ENCODE results near the gene GPATCH8. TPM values are rescaled to one million over a fixed set of nuclear protein-coding genes. Genes with fewer than 3 reads are reported as not detected.

The GPATCH8 gene
- total RNA-seq, 2 experiments from 2014 or later: 38.5 to 40.8 TPM

DNA sequence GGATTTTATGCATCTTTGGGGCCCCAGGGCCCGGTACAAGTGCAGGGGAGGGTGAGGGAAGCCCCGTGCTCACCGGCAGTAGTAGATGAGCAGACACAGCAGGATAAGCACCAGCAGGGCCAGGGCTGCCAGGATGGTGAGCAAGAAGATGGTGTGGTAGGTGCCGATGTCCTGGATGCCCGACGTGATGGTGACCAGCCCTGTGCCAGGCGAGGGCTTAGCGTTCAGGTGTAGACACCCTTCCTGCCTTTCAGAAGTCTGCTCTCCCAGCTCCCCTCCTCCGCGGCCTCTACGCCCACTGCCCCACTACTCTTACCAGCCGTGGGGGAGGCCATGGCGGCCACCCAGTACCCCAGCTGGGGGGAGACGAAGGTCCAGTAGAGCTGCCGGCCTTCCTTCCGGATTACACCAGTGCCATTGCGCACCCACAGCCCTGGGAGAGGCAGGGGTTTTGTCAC lies 147.5 kb downstream of the GPATCH8 start:
- intact Hi-C loops (cut with micrococcal nuclease): no loop called here
- POLR2A ChIA-PET: no interaction called here
- Mint-ChIP-seq H3K9me3 (no peaks in the 10 kb centered on the region), H3K27me3 (no peaks in the 10 kb centered on the region), H3K4me1 (ENCODE audit: low read depth) (peaks cover 7% of the 10 kb centered on the region), H3K27ac (no peak overlapping the region), H3K4me3 (no peak overlapping the region), H3K36me3 (peaks cover 10% of the 10 kb centered on the region)
- CTCF ChIA-PET: interaction anchor here (1.1 to 2.9 kb wide), 6 partner anchors 8 to 168 kb away, joined by 3 to 13 read pairs (median 4); partner anchors contain the start of genes FAM171A2 and GRN
- no peak for DNase-seq

DNA sequence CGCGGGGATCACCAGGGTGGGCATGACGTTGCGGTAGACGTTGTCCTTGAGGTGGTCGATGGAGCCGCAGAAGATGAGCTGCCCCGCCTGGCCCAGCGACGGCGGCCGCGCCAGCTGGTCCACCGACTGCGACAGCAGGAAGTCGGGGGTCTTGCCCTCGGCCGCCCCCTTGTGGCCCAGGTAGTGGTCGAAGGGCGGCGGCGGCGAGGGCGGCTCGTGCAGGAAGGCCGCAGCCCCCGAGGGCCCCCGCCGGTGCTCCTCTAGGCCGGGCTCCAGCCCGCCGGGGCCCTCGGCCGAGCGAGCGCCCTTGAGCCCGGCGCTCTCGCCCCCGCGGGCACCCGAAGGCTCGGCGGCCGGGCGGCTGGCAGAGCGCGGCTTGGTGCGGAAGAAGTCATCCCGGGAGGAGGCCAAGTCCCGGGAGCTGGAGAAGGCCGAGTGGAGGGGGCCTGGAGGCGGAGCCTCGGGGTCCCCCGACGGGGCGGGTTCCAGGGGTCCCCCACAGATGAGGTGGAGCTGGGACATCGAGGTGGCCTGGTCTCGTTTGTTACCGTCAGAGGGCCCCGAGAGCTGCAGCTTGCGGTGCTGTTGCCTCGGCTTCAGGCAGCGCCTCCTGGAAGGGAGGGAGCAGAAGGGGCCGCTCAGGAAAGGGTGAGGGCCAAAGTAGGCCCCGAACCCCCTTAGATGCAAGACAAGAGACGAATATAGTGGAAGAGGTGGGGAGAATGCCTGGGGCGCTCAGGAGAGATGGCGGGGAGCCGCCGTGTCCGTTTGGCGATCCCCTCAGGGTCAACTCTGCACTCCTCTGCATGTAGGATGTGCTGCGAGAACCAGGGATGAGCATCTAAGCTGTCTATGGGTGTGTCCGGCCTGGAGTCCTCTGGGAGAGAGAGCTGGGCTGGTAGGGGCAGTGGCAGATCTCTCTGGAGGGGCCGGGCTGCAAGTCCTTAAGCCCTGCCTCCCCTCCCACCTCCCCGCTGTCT lies 148.3 kb downstream of the GPATCH8 start:
- ChIA-PET POLR2A (interaction anchor here (1.0 kb wide), 1 partner anchor 10 kb away, joined by 3 read pairs; the partner anchor contains the start of gene GRN), CTCF (interaction anchor here (0.7 to 2.9 kb wide), 15 partner anchors 8 to 208 kb away, joined by 3 to 15 read pairs (median 5); partner anchors contain the start of genes FAM171A2 and GRN)
- Mint-ChIP-seq H3K27me3 (no peaks in the 10 kb centered on the region), H3K4me3 (peak overlapping the region; percentile 63), H3K4me1 (ENCODE audit: low read depth) (peaks cover 7% of the 10 kb centered on the region), H3K9me3 (no peaks in the 10 kb centered on the region), H3K27ac (no peak overlapping the region), H3K36me3 (peaks cover 11% of the 10 kb centered on the region)
- peak; percentile 61 for DNase-seq
- intact Hi-C loops (cut with micrococcal nuclease): no loop called here

DNA sequence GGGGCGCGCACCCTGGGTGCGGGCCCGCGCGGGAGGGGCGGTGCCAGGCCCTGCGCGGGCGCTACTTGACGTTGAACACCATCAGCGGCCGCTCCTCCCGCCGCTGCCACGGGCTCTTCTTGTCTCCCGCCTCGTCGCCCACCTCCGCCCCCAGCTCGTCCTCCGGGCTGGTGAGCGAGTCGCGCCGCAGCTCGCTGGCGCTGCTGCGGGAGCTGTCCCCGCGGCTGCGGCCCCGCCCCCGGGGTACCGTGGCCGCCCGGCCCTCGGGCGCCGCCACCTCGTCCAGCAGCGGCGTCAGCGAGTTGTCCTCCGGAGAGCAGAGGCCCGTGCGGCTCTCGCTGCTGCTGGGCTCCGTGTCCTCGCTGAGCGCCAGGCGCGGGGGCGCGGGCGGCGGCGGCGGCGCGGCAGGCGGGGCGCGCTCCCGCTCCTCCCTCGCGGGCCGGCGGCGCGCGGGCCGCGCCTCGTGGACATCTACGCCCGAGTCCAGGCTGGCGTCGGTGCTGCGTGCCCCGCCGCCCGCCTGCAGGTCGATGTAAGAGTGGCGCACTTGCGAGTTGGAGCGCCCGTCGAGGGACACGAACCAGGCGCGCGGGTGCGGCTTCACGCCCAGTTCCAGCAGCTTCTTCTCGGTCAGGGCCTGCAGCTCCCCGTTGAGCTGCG lies 149.4 kb downstream of the GPATCH8 start:
- CTCF ChIA-PET: interaction anchor here (0.5 to 2.9 kb wide), 17 partner anchors 8 to 207 kb away, joined by 3 to 15 read pairs (median 5); partner anchors contain the start of genes FAM171A2 and GRN
- Mint-ChIP-seq H3K27me3 (no peaks in the 10 kb centered on the region), H3K36me3 (peaks cover 11% of the 10 kb centered on the region), H3K4me3 (peak overlapping the region; percentile 37), H3K4me1 (ENCODE audit: low read depth) (peaks cover 4% of the 10 kb centered on the region), H3K9me3 (no peaks in the 10 kb centered on the region), H3K27ac (no peak overlapping the region)
- POLR2A ChIA-PET: interaction anchor here (1.0 kb wide), 1 partner anchor 132 kb away, joined by 3 read pairs; no protein-coding TSS in a partner anchor
- peak; percentile 20 for DNase-seq
- intact Hi-C loops (cut with micrococcal nuclease): no loop called here

DNA sequence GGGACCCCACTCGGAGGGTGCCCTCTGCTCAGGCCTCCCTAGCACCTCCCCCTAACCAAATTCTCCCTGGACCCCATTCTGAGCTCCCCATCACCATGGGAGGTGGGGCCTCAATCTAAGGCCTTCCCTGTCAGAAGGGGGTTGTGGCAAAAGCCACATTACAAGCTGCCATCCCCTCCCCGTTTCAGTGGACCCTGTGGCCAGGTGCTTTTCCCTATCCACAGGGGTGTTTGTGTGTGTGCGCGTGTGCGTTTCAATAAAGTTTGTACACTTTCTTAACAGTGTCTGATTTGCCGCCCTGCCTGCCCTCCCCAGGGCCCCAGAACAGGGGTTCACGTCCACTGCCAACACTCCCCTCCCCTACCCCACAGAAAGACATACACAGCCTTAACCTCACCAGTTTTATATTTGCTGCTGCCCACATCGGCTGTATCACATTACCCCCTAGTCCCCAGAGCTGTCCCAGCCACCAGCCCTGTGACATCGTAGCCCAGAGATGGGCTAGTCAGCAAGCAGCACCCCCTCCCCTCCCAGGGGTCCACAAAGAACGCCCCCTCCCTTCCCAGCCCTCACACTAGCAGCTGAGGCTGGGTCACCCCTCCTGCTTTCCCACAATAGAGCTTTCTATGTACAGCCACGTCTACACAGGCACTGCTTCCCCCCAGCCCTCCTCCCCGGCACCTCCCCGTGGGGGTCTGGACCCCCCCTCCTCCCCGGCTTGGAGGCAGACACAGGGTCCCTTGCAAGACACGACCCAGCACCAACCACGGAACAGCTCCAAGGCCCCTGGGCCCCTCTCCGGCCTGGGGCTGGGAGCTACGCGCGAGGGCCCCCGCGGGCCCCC lies 150.2 kb downstream of the GPATCH8 start:
- intact Hi-C loops (cut with micrococcal nuclease): no loop called here
- POLR2A ChIA-PET: interaction anchor here (1.0 kb wide), 1 partner anchor 132 kb away, joined by 3 read pairs; no protein-coding TSS in a partner anchor
- CTCF ChIA-PET: interaction anchor here (0.6 to 2.6 kb wide), 9 partner anchors 8 to 389 kb away, joined by 3 to 15 read pairs (median 5); partner anchors contain the start of genes FAM171A2 and GRN
- no peak for DNase-seq
- H3K36me3 Mint-ChIP-seq: peaks cover 11% of the 10 kb centered on the region
- peak overlapping the region; percentile 35 for H3K4me3 Mint-ChIP-seq
- H3K4me1 Mint-ChIP-seq (ENCODE audit: low read depth): peaks cover 10% of the 10 kb centered on the region
- H3K27me3 Mint-ChIP-seq: no peaks in the 10 kb centered on the region
- no peak overlapping the region for H3K27ac Mint-ChIP-seq
- H3K9me3 Mint-ChIP-seq: no peaks in the 10 kb centered on the region

GRCh38 chr17:44351961-44352827 lies 151.0 kb downstream of the GPATCH8 start:
- no peak overlapping the region for H3K4me3 Mint-ChIP-seq
- H3K27me3 Mint-ChIP-seq: no peaks in the 10 kb centered on the region
- intact Hi-C loops (cut with micrococcal nuclease): no loop called here
- H3K9me3 Mint-ChIP-seq: no peaks in the 10 kb centered on the region
- POLR2A ChIA-PET: no interaction called here
- H3K36me3 Mint-ChIP-seq: peaks cover 11% of the 10 kb centered on the region
- CTCF ChIA-PET: interaction anchor here (0.6 to 5.2 kb wide), 9 partner anchors 11 to 408 kb away, joined by 3 to 32 read pairs (median 6); partner anchors contain the start of gene FAM171A2
- no peak for DNase-seq
- peaks cover 10% of the 10 kb centered on the region for H3K4me1 Mint-ChIP-seq (ENCODE audit: low read depth)
- no peak overlapping the region for H3K27ac Mint-ChIP-seq

- no peak for DNase-seq
- no peaks in the 10 kb centered on the region for H3K27me3 Mint-ChIP-seq
- H3K4me3 Mint-ChIP-seq: no peak overlapping the region
- H3K27ac Mint-ChIP-seq: no peak overlapping the region
- ChIA-PET CTCF (interaction anchor here (0.6 to 5.2 kb wide), 13 partner anchors 11 to 407 kb away, joined by 3 to 32 read pairs (median 4); partner anchors contain the start of genes FAM171A2 and TMUB2), POLR2A (no interaction called here)
- no peaks in the 10 kb centered on the region for H3K9me3 Mint-ChIP-seq
- peaks cover 11% of the 10 kb centered on the region for H3K36me3 Mint-ChIP-seq
- H3K4me1 Mint-ChIP-seq (ENCODE audit: low read depth): peaks cover 10% of the 10 kb centered on the region
- intact Hi-C loops (cut with micrococcal nuclease): no loop called here
These were observed 151.7 kb downstream of the GPATCH8 start for GRCh38 chr17:44351464-44351863.

- Mint-ChIP-seq H3K27me3 (no peaks in the 10 kb centered on the region), H3K9me3 (no peaks in the 10 kb centered on the region), H3K4me1 (ENCODE audit: low read depth) (peaks cover 17% of the 10 kb centered on the region), H3K4me3 (no peak overlapping the region), H3K27ac (no peak overlapping the region), H3K36me3 (peaks cover 11% of the 10 kb centered on the region)
- peak; percentile 81 for DNase-seq
- ChIA-PET CTCF (interaction anchor here (0.8 to 5.2 kb wide), 16 partner anchors 9 to 280 kb away, joined by 3 to 32 read pairs (median 4); partner anchors contain the start of genes FAM171A2, HDAC5 and TMUB2), POLR2A (interaction anchor here (1.2 kb wide), 2 partner anchors 130 to 141 kb away, joined by 4 to 5 read pairs; no protein-coding TSS in a partner anchor)
- intact Hi-C loops (cut with micrococcal nuclease): no loop called here
These were observed 152.4 kb downstream of the GPATCH8 start for GRCh38 chr17:44350733-44351226.

- ChIA-PET POLR2A (interaction anchor here (1.2 kb wide), 2 partner anchors 129 to 140 kb away, joined by 4 to 5 read pairs; no protein-coding TSS in a partner anchor), CTCF (interaction anchor here (0.6 to 5.2 kb wide), 14 partner anchors 8 to 226 kb away, joined by 3 to 32 read pairs (median 4); partner anchors contain the start of genes FAM171A2, HDAC5 and TMUB2)
- Mint-ChIP-seq H3K4me1 (ENCODE audit: low read depth) (peaks cover 24% of the 10 kb centered on the region), H3K27me3 (no peaks in the 10 kb centered on the region), H3K9me3 (no peaks in the 10 kb centered on the region), H3K36me3 (peaks cover 11% of the 10 kb centered on the region), H3K27ac (no peak overlapping the region), H3K4me3 (no peak overlapping the region)
- DNase-seq: no peak
- intact Hi-C loops (cut with micrococcal nuclease): no loop called here
These were observed 153.6 kb downstream of the GPATCH8 start for GRCh38 chr17:44349553-44350070.

DNA sequence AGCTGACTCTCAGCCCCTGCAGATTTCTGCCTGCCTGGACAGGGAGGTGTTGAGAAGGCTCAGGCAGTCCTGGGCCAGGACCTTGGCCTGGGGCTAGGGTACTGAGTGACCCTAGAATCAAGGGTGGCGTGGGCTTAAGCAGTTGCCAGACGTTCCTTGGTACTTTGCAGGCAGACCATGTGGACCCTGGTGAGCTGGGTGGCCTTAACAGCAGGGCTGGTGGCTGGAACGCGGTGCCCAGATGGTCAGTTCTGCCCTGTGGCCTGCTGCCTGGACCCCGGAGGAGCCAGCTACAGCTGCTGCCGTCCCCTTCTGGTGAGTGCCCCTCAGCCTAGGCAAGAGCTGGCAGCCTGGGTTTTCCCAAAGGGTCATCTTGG lies 154.2 kb downstream of the GPATCH8 start:
- Mint-ChIP-seq H3K4me3 (no peak overlapping the region), H3K27ac (no peak overlapping the region), H3K27me3 (no peaks in the 10 kb centered on the region), H3K4me1 (ENCODE audit: low read depth) (peaks cover 24% of the 10 kb centered on the region), H3K36me3 (peaks cover 11% of the 10 kb centered on the region), H3K9me3 (no peaks in the 10 kb centered on the region)
- CTCF ChIA-PET: interaction anchor here (2.3 to 5.2 kb wide), 3 partner anchors 9 to 139 kb away, joined by 8 to 32 read pairs (median 19); no protein-coding TSS in a partner anchor
- no peak for DNase-seq
- POLR2A ChIA-PET: no interaction called here
- intact Hi-C loops (cut with micrococcal nuclease): no loop called here
